ELR (cell line): ENCODE data around the gene TGFBR3.

Experiments
- DNase-seq: peaks from one replicate; pipeline ENCODE4 v3.0.0-alpha.2; 2015; ENCODE audit warnings: low read depth

The TGFBR3 gene

DNA sequence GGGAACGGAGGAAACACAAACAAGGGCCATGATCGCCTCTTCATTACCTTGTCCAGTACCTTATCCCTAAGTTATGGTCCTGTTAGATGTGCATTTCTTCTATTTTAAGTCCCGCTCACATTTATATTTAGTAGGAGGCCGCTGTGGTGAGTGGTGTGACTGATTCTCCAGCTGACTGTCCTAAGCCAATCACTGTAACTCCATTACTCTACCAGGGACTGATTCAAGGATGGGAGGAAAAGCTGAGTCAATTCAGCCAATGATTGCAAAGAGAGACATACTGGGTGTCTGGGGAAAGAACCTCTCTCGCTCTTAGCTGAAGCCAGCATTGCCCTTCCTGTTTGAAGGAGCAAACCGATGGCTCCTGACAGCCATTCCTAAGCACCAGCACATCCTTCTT is 59.7 kb downstream of the TGFBR3 start:
- no peak for DNase-seq

DNA sequence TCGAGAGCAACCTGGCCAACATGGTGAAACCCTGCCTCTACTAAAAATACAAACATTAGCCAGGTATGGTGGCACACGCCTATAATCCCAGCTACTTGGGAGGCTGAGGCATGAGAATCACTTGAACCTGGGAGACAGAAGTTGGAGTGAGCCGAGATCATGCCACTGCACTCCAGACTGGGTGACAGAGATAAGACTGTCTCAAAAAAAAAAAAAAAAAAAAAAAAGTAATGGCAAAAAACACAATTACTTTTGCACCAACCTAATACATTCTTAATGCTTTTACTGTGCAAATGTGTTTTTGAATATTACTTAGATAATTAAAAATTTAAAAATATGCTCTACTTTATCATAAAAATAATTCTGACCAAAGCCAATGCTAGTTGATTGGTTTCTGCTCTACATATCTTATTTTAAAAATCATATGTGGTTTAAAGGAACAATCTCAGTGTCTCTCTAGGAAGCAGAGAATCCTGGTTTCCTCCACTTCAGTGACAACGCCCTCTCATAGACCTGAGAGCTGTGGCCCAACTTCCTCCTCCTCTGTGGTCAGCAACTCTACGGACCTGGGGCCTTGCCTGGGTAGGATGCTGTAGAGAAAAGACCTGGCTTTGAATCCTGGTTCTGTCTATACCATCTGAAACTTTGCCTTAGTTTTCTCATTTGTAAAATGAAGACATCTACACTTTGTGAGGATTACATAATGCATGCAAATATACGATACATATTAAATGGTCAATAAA is 64.7 kb downstream of the TGFBR3 start:
- DNase-seq: no peak

DNA sequence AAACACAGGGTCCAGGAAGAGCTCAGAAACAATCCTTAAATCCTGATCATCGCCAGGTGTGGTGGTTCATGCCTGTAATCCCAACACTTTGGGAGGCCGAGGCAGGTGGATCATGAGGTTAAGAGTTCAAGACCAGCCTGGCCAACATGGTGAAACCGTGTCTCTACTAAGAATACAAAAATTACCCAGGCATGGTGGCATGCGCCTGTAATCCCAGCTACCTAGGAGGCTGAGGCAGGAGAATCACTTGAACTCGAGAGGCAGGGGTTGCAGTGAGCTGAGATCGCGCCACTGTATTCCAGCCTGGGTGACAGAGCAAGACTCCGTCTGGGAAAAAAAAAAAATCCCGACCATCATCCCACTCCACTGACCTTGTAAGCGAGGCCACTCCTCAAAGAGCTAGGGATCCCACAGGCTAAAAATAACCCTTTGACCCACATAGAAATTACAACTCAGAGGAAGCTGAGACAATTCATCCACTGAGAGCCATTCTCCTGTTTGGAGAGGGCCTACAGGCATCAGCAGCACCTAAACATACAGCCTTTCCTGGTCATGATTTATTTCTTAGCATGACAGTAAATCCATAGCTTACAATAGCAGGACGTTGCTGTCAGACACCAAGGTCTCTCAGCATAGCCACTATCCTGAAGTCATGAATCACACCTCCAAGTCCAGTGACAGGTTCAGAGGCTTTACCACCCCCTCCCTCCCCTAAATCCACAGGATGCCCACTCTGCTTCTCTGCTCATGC is 66.7 kb downstream of the TGFBR3 start:
- no peak for DNase-seq

DNA sequence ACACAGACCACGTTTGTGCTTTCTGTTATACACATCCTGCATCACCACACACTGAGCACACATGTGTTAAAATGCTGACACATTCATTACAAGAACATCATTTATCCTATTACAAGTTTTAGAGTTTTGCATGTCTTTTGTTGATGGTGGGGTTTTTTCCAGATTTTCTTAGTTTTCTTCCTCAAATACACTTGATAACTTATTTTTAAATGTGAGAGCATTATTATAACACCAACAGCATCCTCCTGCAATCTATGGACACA is 67.3 kb downstream of the TGFBR3 start:
- no peak for DNase-seq

DNA sequence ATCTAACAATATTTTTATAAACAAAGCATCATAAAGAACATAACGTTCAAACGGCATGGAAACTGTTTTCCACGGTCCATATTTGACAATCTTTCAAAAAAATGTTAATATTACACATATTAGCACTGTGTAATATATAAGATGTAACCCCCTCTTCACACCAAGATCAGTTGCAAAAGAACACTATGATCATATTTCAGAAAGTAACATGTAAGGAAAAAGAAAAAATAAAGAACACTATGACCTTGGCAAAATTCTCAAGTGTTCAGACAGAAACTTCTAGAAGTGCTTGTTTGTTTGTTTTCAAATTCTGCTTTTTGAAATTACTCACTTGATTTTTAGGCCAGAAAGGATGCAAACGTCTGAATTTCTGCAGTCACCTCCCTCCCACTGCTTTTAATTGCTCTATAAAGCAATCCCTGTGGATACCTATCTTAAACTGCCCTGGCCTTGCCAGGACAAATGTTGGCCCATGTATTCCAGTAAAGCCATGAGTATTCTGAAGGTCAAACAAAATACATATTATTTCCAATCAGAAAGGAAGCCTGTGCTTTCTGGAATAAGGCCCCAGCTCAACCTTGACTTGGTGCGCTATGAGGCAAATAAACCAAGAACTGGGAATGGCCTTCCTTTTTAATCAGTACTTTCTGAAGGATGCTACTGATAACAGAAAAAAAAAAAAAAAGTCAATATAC is 68.6 kb downstream of the TGFBR3 start:
- DNase-seq: no peak

DNA sequence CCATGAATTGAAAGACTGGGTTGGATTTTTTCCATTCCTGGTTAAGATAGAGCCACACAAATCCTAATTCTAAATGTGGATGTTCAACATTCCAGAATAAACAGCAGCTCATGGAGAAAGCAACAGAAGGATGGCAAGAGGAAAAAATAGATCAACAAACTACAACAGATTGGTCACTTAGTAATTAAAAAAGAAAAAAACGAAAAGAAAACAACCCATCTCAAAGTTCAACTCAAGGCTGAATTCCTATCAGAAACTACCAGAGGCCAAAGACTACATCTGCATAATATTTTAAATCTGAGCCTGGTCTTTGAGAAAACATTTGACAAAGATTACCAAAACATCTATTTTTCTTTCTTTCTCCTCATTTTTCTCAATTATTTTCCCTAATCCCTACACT is 69.9 kb downstream of the TGFBR3 start:
- DNase-seq: no peak

DNA sequence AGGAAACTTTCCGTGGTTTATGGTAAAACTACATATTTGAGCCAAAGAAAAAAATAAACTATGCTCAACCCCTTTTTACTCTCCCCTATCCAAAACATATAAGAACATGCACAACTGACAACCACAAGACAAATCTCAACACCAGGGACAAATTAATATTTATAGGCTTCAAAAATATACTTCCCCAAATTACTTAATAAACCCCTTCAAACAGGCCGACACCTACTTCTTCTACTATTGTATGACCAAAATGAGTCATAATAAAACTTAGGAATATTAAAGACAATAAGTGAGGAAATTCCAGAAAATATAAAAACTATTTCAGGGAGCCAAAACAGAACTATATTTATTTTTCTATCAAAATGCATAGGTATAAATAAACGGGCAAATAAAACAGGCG is 71.5 kb downstream of the TGFBR3 start:
- DNase-seq: no peak

DNA sequence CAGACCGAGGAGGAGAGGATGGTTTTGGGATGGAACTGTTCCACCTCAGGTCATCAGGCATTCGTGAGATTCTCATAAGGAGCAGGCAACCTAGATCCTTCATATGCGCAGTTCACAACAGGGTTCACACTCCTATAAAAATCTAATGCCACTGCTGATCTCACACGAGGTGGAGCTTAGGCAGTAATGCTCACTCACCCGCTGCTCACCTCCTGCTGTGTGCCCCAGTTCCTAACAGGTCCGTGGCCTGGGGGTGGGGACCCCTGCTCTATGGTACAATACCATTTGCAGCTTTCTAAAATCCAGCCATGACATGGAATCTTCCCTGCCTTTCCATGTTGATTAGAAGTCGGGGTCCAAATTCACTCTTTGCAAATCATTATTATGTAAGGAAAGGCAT is 72.1 kb downstream of the TGFBR3 start:
- DNase-seq: no peak

DNA sequence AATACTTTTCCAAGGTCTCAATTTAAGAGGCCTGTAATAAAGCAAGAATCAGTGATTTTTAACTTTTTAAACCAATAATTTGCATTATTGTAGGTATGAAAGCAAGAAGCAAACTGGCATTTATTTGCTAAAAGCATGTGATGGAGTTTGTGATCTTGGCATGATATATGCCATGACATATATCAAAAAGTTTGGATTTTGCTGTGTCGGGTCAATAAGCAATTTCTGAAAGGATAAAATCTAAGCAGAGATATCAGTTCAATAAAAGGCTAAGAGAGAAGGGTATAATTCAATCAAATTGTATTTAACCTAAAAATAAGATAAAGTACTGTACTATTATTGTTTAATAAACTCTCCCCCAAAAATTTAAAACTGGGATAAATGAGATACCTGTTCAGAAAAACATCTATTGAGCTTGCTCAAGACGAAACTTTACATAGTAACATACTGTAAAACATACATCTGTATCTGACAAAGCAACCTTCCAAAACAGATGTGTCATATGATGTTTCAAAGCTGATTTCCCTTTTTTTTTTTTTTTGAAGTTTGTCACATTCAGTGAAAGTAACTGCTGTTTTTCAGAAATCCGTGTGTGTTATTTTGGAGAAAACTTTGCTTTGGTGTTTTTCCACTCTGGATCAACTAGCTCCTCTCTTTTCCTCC is 74.5 kb downstream of the TGFBR3 start:
- no peak for DNase-seq

DNA sequence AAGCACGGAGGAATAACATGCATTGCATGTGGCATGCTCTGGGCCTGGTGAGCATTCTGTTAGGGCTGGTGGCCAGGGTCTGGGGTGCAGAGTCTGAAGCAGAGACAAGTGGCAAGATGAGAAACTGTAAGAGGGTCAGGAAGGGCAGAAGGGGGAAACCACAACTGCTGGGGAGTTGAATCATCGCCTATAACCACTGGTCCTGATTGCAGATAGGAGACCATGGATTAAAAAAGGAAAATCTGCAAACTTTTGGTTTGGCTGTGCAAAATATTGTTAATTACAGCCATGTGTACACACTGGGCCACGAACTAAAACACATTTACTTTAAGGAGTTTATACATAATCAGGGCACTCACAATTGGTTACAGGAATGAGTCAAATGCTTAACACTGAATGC is 76.6 kb downstream of the TGFBR3 start:
- DNase-seq: peak; percentile 71

DNA sequence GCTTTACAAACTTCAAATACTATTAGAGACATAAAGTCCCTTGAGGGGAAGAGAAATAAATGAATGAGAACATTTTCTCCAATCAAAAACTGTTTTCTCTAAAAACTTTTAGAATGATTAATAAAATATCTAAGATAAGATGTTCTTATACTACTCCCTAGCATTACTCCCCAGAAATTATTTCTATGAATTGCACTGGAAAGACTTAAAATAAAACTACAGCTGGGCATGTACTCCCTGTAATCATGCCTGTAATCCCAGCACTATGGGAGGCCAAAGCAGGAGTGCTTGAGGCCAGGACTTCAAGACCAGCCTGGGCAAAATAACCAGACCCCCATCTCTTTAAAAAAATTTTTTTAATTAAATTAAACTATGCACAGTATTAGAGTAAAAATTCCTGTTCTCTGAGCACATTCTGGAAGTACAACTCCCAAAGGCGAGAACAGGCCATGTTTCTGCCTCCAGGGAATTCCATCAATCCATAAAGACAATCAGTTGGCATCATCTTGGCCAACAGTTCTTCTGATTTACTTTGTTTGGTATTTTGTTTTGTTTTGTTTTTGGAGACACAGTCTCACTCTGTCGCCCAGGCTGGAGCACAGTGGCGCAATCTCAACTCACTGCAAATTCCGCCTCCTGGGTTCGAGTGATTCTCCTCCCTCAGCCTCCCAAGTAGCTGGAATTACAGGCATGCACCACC is 77.9 kb downstream of the TGFBR3 start:
- no peak for DNase-seq

DNA sequence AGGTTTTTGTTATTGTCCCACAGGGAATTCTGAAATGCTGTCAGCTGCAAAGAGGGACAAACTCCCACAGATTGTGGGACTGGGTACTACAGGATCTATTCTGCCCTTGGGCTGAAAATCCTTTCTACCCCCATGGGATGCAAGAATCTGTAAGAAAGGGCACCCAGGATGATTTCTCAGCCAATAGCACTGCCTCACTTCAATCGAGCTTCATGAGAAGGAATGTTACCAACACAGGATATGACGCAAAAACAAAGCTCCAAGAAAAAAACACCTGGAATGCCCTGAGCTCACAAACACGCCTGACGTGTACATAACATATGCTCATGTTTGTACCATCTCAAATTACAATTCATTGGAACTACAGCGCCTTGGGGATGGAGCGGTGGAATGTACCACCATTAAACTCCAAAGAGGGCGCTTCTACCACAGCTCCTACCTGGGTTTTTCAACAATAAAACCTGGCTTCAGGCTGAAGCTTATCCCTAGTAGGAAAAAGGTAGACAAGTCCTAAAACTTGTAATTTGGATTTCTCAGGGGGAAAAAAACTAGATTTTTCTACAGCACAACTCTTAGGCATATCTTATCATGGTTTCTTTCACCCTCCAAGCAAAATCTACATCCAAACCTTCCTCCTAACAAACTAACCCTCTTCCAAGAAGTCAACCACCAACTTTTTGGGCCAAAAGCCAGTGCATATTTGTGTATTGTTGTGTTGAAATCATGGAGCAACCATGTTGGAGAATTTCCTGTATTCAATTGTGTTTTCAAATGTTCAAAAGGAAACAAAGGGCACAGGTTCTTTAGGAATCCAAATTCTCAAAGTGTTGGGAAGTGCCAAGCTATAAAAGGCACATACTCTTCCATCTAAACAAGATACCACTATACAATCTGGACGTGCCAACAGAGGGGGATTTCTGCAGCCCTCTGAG is 78.9 kb downstream of the TGFBR3 start:
- no peak for DNase-seq

DNA sequence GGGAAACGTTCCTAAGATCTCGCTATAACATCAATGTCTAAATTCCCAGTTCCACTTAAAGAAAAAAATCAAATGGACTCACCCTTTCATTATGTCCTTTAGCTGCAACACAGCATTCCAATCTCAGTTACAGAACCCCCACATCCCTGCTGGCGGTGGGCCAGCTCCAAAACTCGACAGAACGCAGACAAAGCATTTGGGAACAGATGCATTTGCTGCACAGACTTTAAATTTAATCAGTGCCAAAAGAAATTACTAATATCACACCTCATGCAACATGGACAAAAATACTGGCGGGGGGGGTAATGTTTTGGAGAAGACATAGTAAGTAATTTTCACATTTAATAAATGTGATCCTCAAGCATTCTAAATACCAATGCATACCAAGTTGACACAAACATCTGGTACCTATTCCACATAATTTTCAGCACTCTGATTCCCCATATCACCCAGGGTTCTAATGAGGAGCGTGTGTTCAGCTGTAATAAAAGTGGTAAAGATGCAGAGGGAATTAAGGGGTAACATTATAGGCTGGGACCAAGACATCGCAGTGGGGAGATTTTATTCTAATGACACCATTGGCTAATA is 79.7 kb downstream of the TGFBR3 start:
- DNase-seq: no peak

DNA sequence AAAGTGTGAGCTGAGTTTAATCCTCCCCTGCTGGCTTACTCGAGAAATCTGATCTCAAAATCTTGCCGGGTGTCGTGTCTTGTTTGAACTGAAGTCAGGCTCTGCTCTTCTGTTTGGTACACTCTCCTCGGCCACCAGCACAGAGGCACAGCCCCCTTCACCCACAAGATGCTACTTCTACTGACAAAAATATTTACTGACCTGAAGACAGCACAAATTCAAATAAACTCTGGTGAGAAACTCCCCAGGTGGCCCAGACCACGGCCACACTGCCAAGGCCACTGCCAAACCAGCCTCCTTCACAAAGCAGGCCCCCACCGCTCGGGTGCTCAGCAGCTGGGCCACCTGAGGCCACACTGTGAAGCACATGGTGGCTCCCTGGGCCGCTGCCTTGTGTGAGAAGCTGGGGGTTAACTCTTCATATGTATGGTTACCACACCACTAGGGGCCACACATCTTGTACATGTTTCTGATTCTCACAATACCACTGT is 80.6 kb downstream of the TGFBR3 start:
- no peak for DNase-seq

DNA sequence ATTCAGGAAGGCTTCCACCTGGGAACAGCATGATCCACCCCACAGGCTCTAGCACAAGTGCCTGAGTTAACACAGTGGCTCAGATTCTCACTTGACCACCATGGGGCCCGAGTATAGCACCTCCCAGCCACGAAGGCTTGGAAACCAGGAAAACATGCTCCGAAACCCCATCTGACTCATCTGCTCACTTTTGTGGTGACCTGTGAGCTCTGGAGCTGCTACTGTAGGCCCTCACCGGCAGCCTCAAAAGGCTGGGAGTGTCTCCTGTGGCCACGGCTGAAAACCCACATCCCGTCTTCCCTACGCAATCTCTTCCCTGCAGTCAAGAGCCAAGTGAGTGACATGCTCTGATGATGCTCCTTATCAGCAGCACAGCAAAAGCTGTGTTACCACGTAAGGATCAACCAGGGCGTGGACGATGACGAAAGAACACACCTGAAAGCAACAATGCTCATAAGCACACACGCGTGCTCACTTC is 81.4 kb downstream of the TGFBR3 start:
- DNase-seq: peak; percentile 69

DNA sequence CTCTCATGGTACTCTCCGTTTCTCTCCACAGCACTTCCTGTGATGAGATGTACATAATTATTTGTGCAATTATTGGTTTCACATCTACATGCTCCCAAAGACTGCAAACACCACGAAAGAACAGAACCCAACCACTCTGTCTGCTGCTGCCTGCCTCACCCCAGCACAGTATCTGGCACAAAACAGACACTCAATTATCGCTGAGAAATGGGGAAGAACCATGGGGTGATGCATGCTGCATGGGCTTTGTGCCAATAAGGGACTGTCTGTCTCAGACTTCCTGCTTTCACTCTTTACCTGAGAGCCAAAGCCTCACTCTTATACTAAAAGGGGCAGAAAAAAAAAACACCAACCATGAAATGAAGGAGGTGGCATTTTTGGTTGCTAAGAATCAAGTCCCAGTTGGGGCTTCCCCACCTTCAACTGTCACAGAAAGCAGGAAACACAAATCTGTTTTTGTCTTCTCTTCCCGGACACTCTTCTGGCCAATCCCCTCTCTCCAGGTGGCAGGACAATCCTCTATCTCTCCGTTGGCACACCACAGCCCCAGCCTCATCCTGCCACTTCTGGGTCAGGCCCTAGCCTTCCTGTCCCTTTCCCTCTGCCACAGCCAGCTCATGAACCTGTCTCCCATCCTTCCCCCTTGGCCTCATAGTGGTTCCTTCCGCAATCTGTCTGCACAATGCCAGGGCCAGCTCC is 82.0 kb downstream of the TGFBR3 start:
- peak; percentile 26 for DNase-seq

DNA sequence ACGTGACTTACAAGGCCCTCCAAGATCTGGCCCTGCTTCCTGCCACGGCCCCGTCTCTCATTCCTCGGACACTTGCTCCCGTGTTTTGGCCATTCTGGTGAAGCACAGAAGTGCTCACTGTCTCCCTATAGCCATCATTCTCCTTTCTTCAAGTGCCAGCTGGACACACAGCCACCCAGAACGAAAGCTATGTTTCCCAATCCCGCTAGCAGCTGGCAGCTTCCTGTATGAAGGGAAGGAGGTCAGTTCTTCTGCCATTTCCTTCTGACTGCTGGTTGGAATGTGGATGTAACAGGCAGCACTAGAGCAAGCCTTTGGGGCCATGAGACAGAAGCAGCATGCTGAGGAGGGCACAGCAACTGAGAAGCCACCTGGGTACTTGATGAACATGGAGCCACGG is 82.8 kb downstream of the TGFBR3 start:
- no peak for DNase-seq

DNA sequence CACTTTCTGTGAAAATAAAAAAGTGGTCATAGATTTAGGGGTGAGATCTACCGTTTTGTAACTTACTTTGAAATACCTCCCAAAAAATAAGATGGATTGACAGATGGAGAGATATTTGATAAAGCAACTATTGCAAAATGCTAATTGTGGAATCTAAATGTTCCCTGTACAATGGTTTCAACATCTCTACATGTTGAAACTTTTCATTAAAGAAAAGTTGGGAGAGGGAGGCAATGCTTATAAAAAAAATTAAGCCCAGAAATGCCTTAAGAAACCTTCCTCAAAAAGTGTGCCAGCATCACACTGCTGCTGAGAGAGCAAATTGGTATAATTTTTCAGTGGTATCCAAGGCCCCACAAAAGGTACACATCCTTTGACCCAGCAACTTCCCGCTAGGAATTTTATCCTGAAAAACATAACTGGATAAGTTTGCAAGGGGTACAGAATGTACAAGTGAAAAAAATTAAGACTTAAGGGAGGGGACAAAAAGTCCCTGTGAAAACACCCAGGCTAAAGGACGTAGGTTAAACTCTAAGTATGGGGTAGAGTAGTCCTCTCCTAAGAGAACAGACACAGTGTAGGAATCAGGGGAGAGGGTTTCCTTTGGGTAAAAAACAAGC is 84.3 kb downstream of the TGFBR3 start:
- DNase-seq: no peak

DNA sequence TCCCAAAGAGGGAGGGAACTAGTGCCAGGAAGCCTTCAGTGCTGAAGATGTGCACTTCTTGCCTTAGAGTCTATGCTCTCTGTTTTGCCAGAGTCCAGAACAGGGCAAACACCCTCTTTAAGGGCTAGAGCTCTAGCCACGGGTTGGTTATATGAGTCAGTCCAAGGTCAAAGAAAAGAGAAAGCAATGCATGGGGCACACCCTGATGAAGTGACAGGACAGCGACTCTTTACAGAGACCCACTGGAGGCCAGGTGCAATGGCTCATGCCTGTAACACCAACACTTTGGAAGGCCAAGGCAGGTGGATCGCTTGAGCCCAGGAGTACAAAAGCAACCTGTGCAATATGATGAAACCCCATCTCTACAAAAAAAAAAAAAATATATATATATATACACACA is 86.1 kb downstream of the TGFBR3 start:
- DNase-seq: peak; percentile 32
